ENCODE measurements around the gene DAZAP2.
A peak's percentile ranks its signal among the peaks of the same experiment; 100 is the strongest.

Gene DAZAP2

GRCh38 chr12:51238510-51239334 lies at the start of gene DAZAP2:
Gene DAZAP2 (plus strand): TSS chr12:51238826. CDS start chr12:51238908, 82 bp downstream.
- DNase-seq = peak; percentile 89

GRCh38 chr12:51189790-51190355 lies 48.8 kb upstream of the DAZAP2 start:
- DNase-seq = no peak

- no peak for DNase-seq
These were observed 47.8 kb upstream of the DAZAP2 start for GRCh38 chr12:51190820-51191219.

GRCh38 chr12:51191516-51192283 lies 46.9 kb upstream of the DAZAP2 start:
- no peak for DNase-seq

- DNase-seq = no peak
These were observed 46.3 kb upstream of the DAZAP2 start for GRCh38 chr12:51192284-51192671.

- no peak for DNase-seq
These were observed 42.8 kb upstream of the DAZAP2 start for GRCh38 chr12:51195841-51196240.

GRCh38 chr12:51196547-51196946 lies 42.1 kb upstream of the DAZAP2 start:
- DNase-seq = no peak

GRCh38 chr12:51197736-51198567 lies 40.7 kb upstream of the DAZAP2 start:
- no peak for DNase-seq

GRCh38 chr12:51198568-51199365 lies 39.9 kb upstream of the DAZAP2 start:
- no peak for DNase-seq

GRCh38 chr12:51199366-51199945 lies 39.2 kb upstream of the DAZAP2 start:
- DNase-seq = no peak

- DNase-seq = no peak
These were observed 38.5 kb upstream of the DAZAP2 start for GRCh38 chr12:51200156-51200555.

GRCh38 chr12:51200806-51201205 lies 37.8 kb upstream of the DAZAP2 start:
- no peak for DNase-seq

GRCh38 chr12:51202718-51203117 lies 35.9 kb upstream of the DAZAP2 start:
- DNase-seq = no peak

GRCh38 chr12:51205350-51205749 lies 33.3 kb upstream of the DAZAP2 start:
- no peak for DNase-seq

- DNase-seq = no peak
These were observed 30.5 kb upstream of the DAZAP2 start for GRCh38 chr12:51208016-51208660.

- DNase-seq = no peak
These were observed 29.4 kb upstream of the DAZAP2 start for GRCh38 chr12:51209259-51209658.

- no peak for DNase-seq
These were observed 27.8 kb upstream of the DAZAP2 start for GRCh38 chr12:51210690-51211395.

- DNase-seq = no peak
These were observed 23.7 kb upstream of the DAZAP2 start for GRCh38 chr12:51214895-51215294.

GRCh38 chr12:51216642-51217041 lies 22.0 kb upstream of the DAZAP2 start:
- no peak for DNase-seq
